HG03066 (cell line): ENCODE results near the gene DLG1.

Source experiments
- ATAC-seq: cut with Tn5 transposase; IDR thresholded peaks from one replicate; pipeline ENCODE4 v1.9.1; 2021; ENCODE audit warnings: low read depth; ENCODE audit not compliant: unreplicated experiment

Gene DLG1

GRCh38 chr3:197298341-197298944, at the start of gene DLG1:
Gene DLG1 (minus strand): TSS chr3:197298612. CDS start chr3:197297204, 1,408 bp downstream.
- peak; percentile 59 for ATAC-seq

- ATAC-seq: no peak
These were observed 49.6 kb upstream of the DLG1 start for GRCh38 chr3:197348014-197348413.

GRCh38 chr3:197345390-197345789, 47.0 kb upstream of the DLG1 start:
- ATAC-seq: no peak

- no peak for ATAC-seq
These were observed 46.3 kb upstream of the DLG1 start for GRCh38 chr3:197344582-197345318.

GRCh38 chr3:197343656-197344408, 45.4 kb upstream of the DLG1 start:
- no peak for ATAC-seq

- no peak for ATAC-seq
These were observed 44.7 kb upstream of the DLG1 start for GRCh38 chr3:197343111-197343510.

GRCh38 chr3:197340521-197340871, 42.1 kb upstream of the DLG1 start:
- ATAC-seq: no peak

- no peak for ATAC-seq
These were observed 41.6 kb upstream of the DLG1 start for GRCh38 chr3:197339841-197340520.

GRCh38 chr3:197338586-197338985, 40.2 kb upstream of the DLG1 start:
- ATAC-seq: no peak

GRCh38 chr3:197337656-197338055, 39.2 kb upstream of the DLG1 start:
- ATAC-seq: no peak

- ATAC-seq: no peak
These were observed 38.8 kb upstream of the DLG1 start for GRCh38 chr3:197337214-197337613.

- no peak for ATAC-seq
These were observed 37.9 kb upstream of the DLG1 start for GRCh38 chr3:197336348-197336747.

GRCh38 chr3:197335428-197336132, 37.2 kb upstream of the DLG1 start:
- ATAC-seq: no peak

- ATAC-seq: no peak
These were observed 35.7 kb upstream of the DLG1 start for GRCh38 chr3:197333901-197334639.

GRCh38 chr3:197331131-197331530, 32.7 kb upstream of the DLG1 start:
- ATAC-seq: no peak

- ATAC-seq: no peak
These were observed 31.0 kb upstream of the DLG1 start for GRCh38 chr3:197329382-197329781.

- ATAC-seq: no peak
These were observed 29.8 kb upstream of the DLG1 start for GRCh38 chr3:197328198-197328597.

GRCh38 chr3:197327701-197328100, 29.3 kb upstream of the DLG1 start:
- ATAC-seq: no peak

GRCh38 chr3:197325773-197326172, 27.4 kb upstream of the DLG1 start:
- no peak for ATAC-seq

GRCh38 chr3:197322149-197322548, 23.7 kb upstream of the DLG1 start:
- no peak for ATAC-seq
